Nephron progenitor cell (in vitro differentiated cells): ENCODE results near the gene PM20D2.

Experiments used
- DNase-seq: peaks from one replicate; pipeline ENCODE4 v3.0.0; 2021
- H3K27ac Mint-ChIP-seq: 2 replicates; pipeline ENCODE4 v1.8.0; 2021; ENCODE audit warnings: mild to moderate bottlenecking, moderate library complexity, mixed read lengths
- H3K27me3 Mint-ChIP-seq: 2 replicates; pipeline ENCODE4 v1.8.0; 2021; ENCODE audit warnings: mild to moderate bottlenecking, low read depth, mixed read lengths; ENCODE audit not compliant: poor library complexity
- H3K36me3 Mint-ChIP-seq: 2 replicates; pipeline ENCODE4 v1.8.0; 2021; ENCODE audit warnings: low read depth, mixed read lengths
- H3K4me1 Mint-ChIP-seq: 2 replicates; pipeline ENCODE4 v1.8.0; 2021; ENCODE audit warnings: mixed read lengths
- H3K4me3 Mint-ChIP-seq: 2 replicates; pipeline ENCODE4 v1.8.0; 2021; ENCODE audit warnings: mild to moderate bottlenecking, moderate library complexity, mixed read lengths
- H3K9me3 Mint-ChIP-seq: 2 replicates; pipeline ENCODE4 v1.8.0; 2021; ENCODE audit warnings: mild to moderate bottlenecking, moderate library complexity, mixed read lengths
- CTCF ChIP-seq: fragments of 200-600 bp; sonication (generic); IDR thresholded peaks from 2 replicates; pipeline ENCODE4 v1.5.0; 2021; ENCODE audit warnings: antibody characterized with exemption

PM20D2 gene

DNA sequence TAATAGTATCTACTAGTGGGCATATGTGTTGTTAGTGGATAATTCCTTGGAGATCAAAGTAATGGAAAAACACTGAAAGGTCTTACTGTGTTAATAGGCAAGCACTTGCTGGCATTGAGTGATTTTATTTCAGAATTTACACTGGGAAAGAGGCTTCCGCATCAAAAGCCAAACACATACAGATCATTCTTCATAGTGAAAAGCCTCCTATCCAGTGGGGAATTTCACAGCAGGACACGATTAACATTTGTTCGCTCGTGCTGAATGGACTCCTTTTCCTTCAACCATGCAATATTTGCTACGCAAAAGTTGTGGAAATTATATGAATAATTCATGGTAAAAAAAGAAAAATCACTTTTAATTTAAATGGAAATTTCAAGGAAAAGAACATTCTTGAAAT is 44.9 kb downstream of the PM20D2 start:
- H3K36me3 Mint-ChIP-seq, result peaks cover 7% of the 10 kb centered on the region
- peaks cover 24% of the 10 kb centered on the region for H3K9me3 Mint-ChIP-seq
- TF ChIP-seq CTCF, result no peak
- no peak overlapping the region for H3K27ac Mint-ChIP-seq
- no peak overlapping the region for H3K4me3 Mint-ChIP-seq
- H3K4me1 Mint-ChIP-seq, result peaks cover 14% of the 10 kb centered on the region
- H3K27me3 Mint-ChIP-seq, result peaks cover 6% of the 10 kb centered on the region
- no peak for DNase-seq

DNA sequence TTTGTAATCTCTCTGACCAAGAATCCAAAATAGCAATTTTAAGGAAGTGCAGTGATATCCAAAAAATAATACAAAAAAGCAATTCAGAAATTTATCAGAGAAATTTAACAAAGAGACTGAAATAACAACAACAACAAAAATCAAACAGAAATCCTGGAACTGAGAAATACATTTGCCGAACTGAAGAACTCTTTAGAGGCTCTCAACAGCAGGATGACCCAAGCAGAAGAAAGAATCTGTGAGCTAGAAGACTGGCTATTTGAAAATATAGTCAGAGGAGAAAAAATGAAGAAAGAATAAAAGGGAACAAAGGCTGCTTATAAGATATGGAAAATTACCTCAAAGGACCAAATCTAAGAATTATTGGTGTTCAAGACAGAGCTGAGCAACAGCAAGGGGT is 48.7 kb downstream of the PM20D2 start:
- peaks cover 5% of the 10 kb centered on the region for H3K4me1 Mint-ChIP-seq
- H3K36me3 Mint-ChIP-seq, result peaks cover 7% of the 10 kb centered on the region
- DNase-seq, result no peak
- H3K27ac Mint-ChIP-seq, result no peak overlapping the region
- H3K27me3 Mint-ChIP-seq, result peaks cover 7% of the 10 kb centered on the region
- no peak for TF ChIP-seq CTCF
- no peak overlapping the region for H3K4me3 Mint-ChIP-seq
- peaks cover 33% of the 10 kb centered on the region for H3K9me3 Mint-ChIP-seq

GRCh38 chr6:89197141-89197540 is 51.3 kb downstream of the PM20D2 start:
- DNase-seq, result no peak
- Mint-ChIP-seq H3K4me3 (no peak overlapping the region), H3K27ac (no peak overlapping the region), H3K4me1 (peaks cover 3% of the 10 kb centered on the region), H3K9me3 (peaks cover 33% of the 10 kb centered on the region), H3K27me3 (peaks cover 11% of the 10 kb centered on the region), H3K36me3 (peaks cover 7% of the 10 kb centered on the region)
- TF ChIP-seq CTCF, result no peak

DNA sequence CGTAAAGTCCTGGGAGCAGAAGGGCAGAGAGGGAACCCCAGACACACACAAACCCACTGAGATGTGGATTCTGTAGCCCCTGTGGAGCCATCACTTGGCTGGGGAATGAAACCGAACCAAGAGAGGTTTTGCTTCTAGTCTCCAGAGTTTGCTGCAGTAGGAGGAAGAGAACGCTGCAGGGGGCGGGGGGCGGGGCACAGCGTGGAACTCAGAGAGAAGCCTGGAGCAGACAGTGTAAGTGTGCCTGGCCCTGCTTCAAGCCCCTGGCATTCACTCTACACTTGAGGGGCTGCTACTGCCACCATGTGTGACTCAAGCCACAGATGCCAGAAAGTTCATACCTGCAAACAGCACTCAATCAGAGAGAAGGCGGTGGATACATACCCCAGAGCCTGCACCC is 52.4 kb downstream of the PM20D2 start:
- Mint-ChIP-seq H3K27ac (no peak overlapping the region), H3K9me3 (peaks cover 33% of the 10 kb centered on the region), H3K27me3 (peaks cover 14% of the 10 kb centered on the region), H3K4me1 (no peaks in the 10 kb centered on the region), H3K36me3 (peaks cover 7% of the 10 kb centered on the region), H3K4me3 (no peak overlapping the region)
- TF ChIP-seq CTCF, result no peak
- no peak for DNase-seq

GRCh38 chr6:89199579-89199978 is 53.7 kb downstream of the PM20D2 start:
- peaks cover 21% of the 10 kb centered on the region for H3K9me3 Mint-ChIP-seq
- peaks cover 18% of the 10 kb centered on the region for H3K27me3 Mint-ChIP-seq
- H3K27ac Mint-ChIP-seq, result no peak overlapping the region
- DNase-seq, result no peak
- H3K4me3 Mint-ChIP-seq, result no peak overlapping the region
- peaks cover 6% of the 10 kb centered on the region for H3K36me3 Mint-ChIP-seq
- no peak for TF ChIP-seq CTCF
- no peaks in the 10 kb centered on the region for H3K4me1 Mint-ChIP-seq

DNA sequence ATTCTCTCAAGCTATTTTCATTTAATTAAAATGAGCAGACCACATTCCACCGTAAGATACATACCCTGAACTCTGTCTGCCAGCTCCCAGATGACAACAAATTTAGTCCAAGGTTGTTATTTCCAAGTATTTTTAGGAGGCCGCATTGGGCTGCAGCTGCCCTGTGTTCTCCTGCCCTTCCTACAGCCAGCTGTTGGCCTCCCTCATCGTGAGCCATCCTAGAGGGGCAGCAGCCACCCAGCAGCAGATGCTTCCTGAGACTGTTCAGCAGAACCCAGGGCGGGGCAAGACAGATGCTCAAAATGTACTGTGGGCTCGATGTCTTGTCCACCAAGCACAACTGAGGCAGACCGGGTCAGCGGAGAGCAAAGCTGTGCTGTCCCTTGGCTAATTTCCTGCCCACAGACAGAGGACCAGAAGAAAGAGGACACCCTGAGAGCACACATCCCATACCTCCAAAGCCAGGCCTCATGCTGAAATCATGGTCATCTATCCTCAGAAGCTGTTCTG is 54.9 kb downstream of the PM20D2 start:
- no peak overlapping the region for H3K27ac Mint-ChIP-seq
- H3K4me1 Mint-ChIP-seq, result no peaks in the 10 kb centered on the region
- peaks cover 18% of the 10 kb centered on the region for H3K27me3 Mint-ChIP-seq
- TF ChIP-seq CTCF, result no peak
- no peak overlapping the region for H3K4me3 Mint-ChIP-seq
- peaks cover 9% of the 10 kb centered on the region for H3K9me3 Mint-ChIP-seq
- no peak for DNase-seq
- no peaks in the 10 kb centered on the region for H3K36me3 Mint-ChIP-seq
